B cell (primary cell): ENCODE data around the gene MBNL1. TPM values are rescaled to one million over a fixed set of nuclear protein-coding genes. Genes with fewer than 3 reads are reported as not detected.
A peak's percentile ranks its signal among the peaks of the same experiment; 100 is the strongest.
"Not testable (repeated sequence)": the region's sequence is repeated elsewhere in the genome, so short reads cannot be mapped to it uniquely, and the experiment has no call there.

Experiments used
- ATAC-seq: fragments of 200-7000 bp; cut with Tn5 transposase; one replicate; pipeline ENCODE4 v1.10.0; 2021; ENCODE audit warnings: low read depth, mild to moderate bottlenecking, moderate number of reproducible peaks, moderate library complexity
- CTCF ChIA-PET: fragments of 350-600 bp; sonication (Branson Sonifier 250); formaldehyde crosslinking; loops from one replicate; lab custom pipeline; 2021; ENCODE audit warnings: antibody characterized with exemption, inconsistent platforms; lab: Charles Lee
- POLR2A ChIA-PET: fragments of 350-600 bp; sonication (Branson Sonifier 250); formaldehyde crosslinking; loops from one replicate; lab custom pipeline; 2021; ENCODE audit warnings: antibody characterized with exemption; lab: Charles Lee
- DNase-seq: peaks from one replicate; pipeline ENCODE4 v3.0.0; 2013
- H2AFZ ChIP-seq: 2 replicates; pipeline ENCODE4 v1.6.1; 2012; ENCODE audit warnings: mild to moderate bottlenecking, low read depth, low read length; ENCODE audit not compliant: insufficient read depth, poor library complexity, severe bottlenecking
- H3K27ac ChIP-seq, 2 donors: 1 replicate in 1 of 2; 2 replicates in 1 of 2; pipeline ENCODE4 v1.5.1; 2012 to 2013; ENCODE audit warnings: low read length in 2 of 2, mild to moderate bottlenecking in 2 of 2, moderate library complexity in 1 of 2
- H3K27me3 ChIP-seq, 4 experiments: fragments of 200-600 bp in 1 of 4; sonication (generic) in 1 of 4; replicated peaks in 1 of 4; 1 replicate in 2 of 4; 2 replicates in 2 of 4; pipeline versions ENCODE4 v1.6.1 to v1.7.0; 2013 to 2016; ENCODE audit warnings: low read length in 3 of 4, mild to moderate bottlenecking in 2 of 4, mixed read lengths in 1 of 4, moderate library complexity in 1 of 4; ENCODE audit not compliant: insufficient read depth in 4 of 4, control insufficient read depth in 3 of 4; ENCODE audit errors: control extremely low read depth in 1 of 4
- H3K36me3 ChIP-seq, 2 experiments: replicated peaks in 1 of 2; 1 replicate in 1 of 2; 2 replicates in 1 of 2; pipeline versions ENCODE4 v1.6.1 to v1.7.1; 2013; ENCODE audit warnings: low read length in 1 of 2; ENCODE audit not compliant: insufficient read depth in 2 of 2, control insufficient read depth in 1 of 2; ENCODE audit errors: control extremely low read depth in 1 of 2, extremely low read depth in 1 of 2
- H3K4me1 ChIP-seq, 2 donors: fragments of 200-600 bp in 1 of 2; sonication (generic) in 1 of 2; 1 replicate in 1 of 2; 2 replicates in 1 of 2; pipeline versions ENCODE4 v1.5.1 to v1.6.1; 2013 to 2017; ENCODE audit warnings: low read length in 2 of 2; ENCODE audit not compliant: control insufficient read depth in 2 of 2, insufficient read depth in 2 of 2
- H3K4me2 ChIP-seq: replicated peaks from 2 replicates; pipeline ENCODE3; 2012; ENCODE audit warnings: mild to moderate bottlenecking, low read depth, low read length; ENCODE audit not compliant: poor library complexity, severe bottlenecking
- H3K4me3 ChIP-seq, 5 experiments: fragments of 200-600 bp in 1 of 5; sonication (generic) in 1 of 5; 1 replicate in 3 of 5; 2 replicates in 2 of 5; pipeline versions ENCODE4 v1.5.1 to v1.7.0; 2011 to 2016; ENCODE audit warnings: low read length in 4 of 5, mild to moderate bottlenecking in 4 of 5, low read depth in 2 of 5, control low read depth in 1 of 5, moderate library complexity in 1 of 5; ENCODE audit not compliant: insufficient read depth in 1 of 5; ENCODE audit errors: control extremely low read depth in 1 of 5, extremely low read depth in 1 of 5
- H3K79me2 ChIP-seq: fragments of 200-600 bp; sonication (generic); one replicate; pipeline ENCODE4 v1.6.0; 2016; ENCODE audit warnings: low read length; ENCODE audit not compliant: control insufficient read depth, insufficient read depth
- H3K9ac ChIP-seq: fragments of 200-600 bp; sonication (generic); 2 replicates; pipeline ENCODE4 v1.6.1; 2017; ENCODE audit warnings: mild to moderate bottlenecking, low read length, moderate library complexity
- H3K9me3 ChIP-seq, 3 donors: one replicate each; pipeline versions ENCODE4 v1.6.1 to v1.7.1; 2013; ENCODE audit warnings: low read length in 2 of 3; ENCODE audit not compliant: control insufficient read depth in 2 of 3, insufficient read depth in 1 of 3; ENCODE audit errors: control extremely low read depth in 1 of 3
- H4K20me1 ChIP-seq: 2 replicates; pipeline ENCODE4 v1.6.0; 2012; ENCODE audit warnings: mild to moderate bottlenecking, low read length; ENCODE audit not compliant: insufficient read depth, control insufficient read depth, poor library complexity, severe bottlenecking
- H3K27ac Mint-ChIP-seq: one replicate; pipeline ENCODE4 v1.8.0; 2021; ENCODE audit warnings: mixed read lengths
- H3K27me3 Mint-ChIP-seq: one replicate; pipeline ENCODE4 v1.8.0; 2021; ENCODE audit warnings: mixed read lengths
- H3K4me1 Mint-ChIP-seq: one replicate; pipeline ENCODE4 v1.8.0; 2021; ENCODE audit warnings: mixed read lengths
- H3K4me3 Mint-ChIP-seq: one replicate; pipeline ENCODE4 v1.8.0; 2021; ENCODE audit warnings: mixed read lengths
- H3K9me3 Mint-ChIP-seq: one replicate; pipeline ENCODE4 v1.8.0; 2022; ENCODE audit warnings: mixed read lengths; ENCODE audit not compliant: insufficient read depth
- CTCF ChIP-seq: fragments of 200-600 bp; IDR thresholded peaks from one replicate; pipeline ENCODE4 v1.8.0; 2022; ENCODE audit warnings: antibody characterized with exemption, mild to moderate bottlenecking
- EZH2 ChIP-seq: IDR thresholded peaks from 2 replicates; pipeline ENCODE4 v1.6.1; 2012; ENCODE audit warnings: borderline replicate concordance, low read depth, mild to moderate bottlenecking, moderate library complexity, low read length; ENCODE audit not compliant: insufficient read depth, poor library complexity, severe bottlenecking
- WGBS: methylation state at CpG from one replicate; pipeline ENCODE4 v1.1.5; 2013; ENCODE audit warnings: missing lambda C conversion rate; ENCODE audit not compliant: insufficient coverage; 5-methylcytosine and 5-hydroxymethylcytosine counted together
- intact Hi-C: fragments of 100-400 bp; cut with micrococcal nuclease; formaldehyde crosslinking; loops from one replicate; pipeline ENCODE4 v1.10.0; 2022
- polyA plus RNA-seq: library from polyadenylated mRNA; depleted of rRNA; stranded (reverse); fragments of >200 nt; gene quantifications from 2 replicates; pipeline ENCODE4 v1.2.3, GENCODE V29; 2012
- total RNA-seq, 2 donors: library from RNA; stranded (reverse); fragments of 120-200 nt in 1 of 2; gene quantifications; 1 replicate in 1 of 2; 2 replicates in 1 of 2; pipeline versions ENCODE4 v1.2.3 to v1.2.4, GENCODE V29; 2013 to 2022

MBNL1 gene
- total and polyA plus RNA-seq, 2 donors (not counting 1 experiment from before 2014, with no cell fraction given): 195 to 505 TPM

- H4K20me1 ChIP-seq: peaks cover 17% of the 10 kb centered on the region
These were observed 97.3 kb downstream of the MBNL1 start for GRCh38 chr3:152365766-152366593.

GRCh38 chr3:152367192-152367591 lies 98.5 kb downstream of the MBNL1 start:
- H3K4me1 ChIP-seq: peaks cover 10 to 19% of the 10 kb centered on the region in 2 donors
- peaks cover 22% of the 10 kb centered on the region for H4K20me1 ChIP-seq
- no CpG with 5 or more reads among the region's 2 CpGs for WGBS
- CTCF ChIA-PET, ATAC-seq, H3K4me3 Mint-ChIP-seq, H3K27me3 ChIP-seq, POLR2A ChIA-PET, H3K27me3 Mint-ChIP-seq, H3K4me2 ChIP-seq, H3K9me3 ChIP-seq, DNase-seq, H3K9ac ChIP-seq, H3K27ac ChIP-seq, H2AFZ ChIP-seq, H3K9me3 Mint-ChIP-seq, intact Hi-C loops, H3K4me3 ChIP-seq: not testable (repeated sequence)
- Mint-ChIP-seq H3K27ac (peak overlapping the region; percentile 69), H3K4me1 (peaks cover 69% of the 10 kb centered on the region)
- H3K79me2 ChIP-seq: peaks cover 98% of the 10 kb centered on the region
- H3K36me3 ChIP-seq: peaks cover 2 to 30% of the 10 kb centered on the region in 2 experiments

More at GRCh38 chr3:152365766-152366593, 97.3 kb downstream of the MBNL1 start:
- no peak overlapping the region for H3K4me3 Mint-ChIP-seq
- WGBS: no CpG with 5 or more reads among the region's 4 CpGs
- Histone ChIP-seq H3K36me3 (peaks cover 6 to 27% of the 10 kb centered on the region in 2 experiments), H2AFZ (no peak overlapping the region), H3K79me2 (peaks cover 98% of the 10 kb centered on the region), H3K4me3 (no peak overlapping the region), H3K9me3 (no peaks in the 10 kb centered on the region), H3K4me2 (no peak overlapping the region), H3K9ac (no peak overlapping the region), H3K27ac (peak overlapping the region in 1 of 2 donors; percentile 11), H3K27me3 (no peaks in the 10 kb centered on the region), H3K4me1 (peaks cover 7 to 25% of the 10 kb centered on the region in 2 donors)
- POLR2A ChIA-PET: no interaction called here
- intact Hi-C loops: no loop called here
- H3K9me3 Mint-ChIP-seq: peaks cover 7% of the 10 kb centered on the region
- H3K4me1 Mint-ChIP-seq: peaks cover 70% of the 10 kb centered on the region
- peak overlapping the region; percentile 12 for H3K27ac Mint-ChIP-seq
- no peaks in the 10 kb centered on the region for H3K27me3 Mint-ChIP-seq
- DNase-seq (no peak), ATAC-seq (no peak)
- CTCF ChIA-PET: no interaction called here
- TF ChIP-seq EZH2: no peak
- no peak for TF ChIP-seq CTCF

GRCh38 chr3:152372633-152373032 lies 103.9 kb downstream of the MBNL1 start:
- H3K9ac ChIP-seq, H3K9me3 Mint-ChIP-seq, intact Hi-C loops, ATAC-seq, DNase-seq, H3K4me3 ChIP-seq, H3K27me3 Mint-ChIP-seq, H3K4me3 Mint-ChIP-seq, H3K4me2 ChIP-seq, H3K27me3 ChIP-seq, POLR2A ChIA-PET, H2AFZ ChIP-seq: not testable (repeated sequence)
- Histone ChIP-seq H3K4me1 (peaks cover 51 to 60% of the 10 kb centered on the region in 2 donors), H3K79me2 (peaks cover 92% of the 10 kb centered on the region), H3K36me3 (peaks cover 0 to 13% of the 10 kb centered on the region in 2 experiments), H4K20me1 (peaks cover 22% of the 10 kb centered on the region), H3K9me3 (peaks cover 0 to 13% (median 0%) of the 10 kb centered on the region in 3 donors), H3K27ac (peak overlapping the region in 1 of 2 donors; percentile 37)
- 90% methylated on average over 6 of the region's 6 CpGs for WGBS
- CTCF ChIA-PET: interaction anchor here (0.8 kb wide), 1 partner anchor 9 kb away, joined by 3 read pairs; no protein-coding TSS in a partner anchor
- Mint-ChIP-seq H3K27ac (peak overlapping the region; percentile 80), H3K4me1 (peaks cover 86% of the 10 kb centered on the region)
